Activated naive CD8-positive, alpha-beta T cell treated with anti-CD3 and anti-CD28 coated beads, Interleukin-2, amount 50 U/mL, for 24 hours (primary cell): Measurements from ENCODE around the gene C9orf78.

ENCODE experiments used
- ATAC-seq: fragments of 150-1000 bp; cut with Tn5 transposase; one replicate; pipeline ENCODE4 v1.10.0; 2021
- DNase-seq: peaks from one replicate; pipeline ENCODE4 v3.0.0; 2021
- H3K27ac Mint-ChIP-seq: one replicate; pipeline ENCODE4 v1.8.0; 2021; ENCODE audit warnings: mild to moderate bottlenecking, mixed read lengths
- H3K27me3 Mint-ChIP-seq: one replicate; pipeline ENCODE4 v1.8.0; 2021; ENCODE audit warnings: mixed read lengths
- H3K36me3 Mint-ChIP-seq: one replicate; pipeline ENCODE4 v1.8.0; 2021; ENCODE audit warnings: low read depth, mixed read lengths
- H3K4me1 Mint-ChIP-seq: one replicate; pipeline ENCODE4 v1.8.0; 2021; ENCODE audit warnings: mixed read lengths
- H3K4me3 Mint-ChIP-seq: one replicate; pipeline ENCODE4 v1.8.0; 2021; ENCODE audit warnings: mild to moderate bottlenecking, moderate library complexity, mixed read lengths
- H3K9me3 Mint-ChIP-seq: one replicate; pipeline ENCODE4 v1.8.0; 2021; ENCODE audit warnings: mixed read lengths

C9orf78 gene

DNA sequence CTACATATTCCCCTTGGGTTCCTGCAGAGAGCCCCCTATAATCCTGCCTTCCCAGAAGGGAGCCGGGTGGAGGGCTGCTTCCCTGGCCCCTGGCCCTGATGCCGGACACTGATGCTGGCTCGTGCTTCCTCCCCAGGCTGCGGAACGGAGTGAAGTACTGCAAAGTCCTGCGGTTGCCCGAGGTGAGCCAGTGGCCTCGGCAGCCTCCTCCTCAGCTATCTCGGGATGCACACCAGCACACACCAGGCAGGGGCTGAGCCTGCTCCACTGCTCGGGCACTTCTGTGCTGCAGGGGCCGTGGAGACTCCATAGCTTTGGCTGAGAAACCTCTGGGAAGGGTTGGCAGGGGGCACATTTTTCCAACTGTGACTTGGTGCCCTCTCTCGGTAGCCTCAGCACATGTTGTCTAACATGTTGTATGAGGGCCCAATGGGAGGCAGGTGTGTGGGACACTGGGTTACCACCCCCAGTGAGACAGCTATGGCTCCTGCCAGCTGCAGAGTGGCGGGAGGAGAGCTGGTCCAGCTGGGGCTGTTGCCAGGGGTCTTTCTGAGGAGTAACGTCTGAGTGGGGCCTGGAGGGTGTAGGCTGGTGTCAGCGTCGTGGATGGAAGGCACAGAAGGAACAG, 38.6 kb upstream of the C9orf78 start:
- no peak overlapping the region for H3K27ac Mint-ChIP-seq
- H3K9me3 Mint-ChIP-seq: no peaks in the 10 kb centered on the region

DNA sequence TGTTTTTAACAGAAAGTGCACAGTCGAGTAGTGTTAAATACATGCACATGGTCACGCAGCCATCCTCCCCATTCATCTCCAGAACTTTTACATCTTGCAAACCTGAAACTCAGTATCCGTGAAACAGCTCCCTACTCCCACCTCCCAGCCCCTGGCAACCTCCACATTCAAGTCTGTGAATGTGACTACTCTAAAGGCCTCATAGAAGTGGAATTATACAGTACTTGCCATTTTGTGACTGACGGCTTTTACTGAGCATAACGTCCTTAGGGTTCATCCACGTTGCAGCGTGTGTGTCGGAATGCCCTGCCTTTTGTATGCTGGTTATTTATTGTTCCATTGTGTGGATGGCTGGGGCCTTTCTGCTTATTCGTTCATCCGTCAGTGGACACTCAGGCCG, 36.0 kb upstream of the C9orf78 start:
- DNase-seq (no peak), ATAC-seq (no peak)
- Mint-ChIP-seq H3K27me3 (no peaks in the 10 kb centered on the region), H3K9me3 (no peaks in the 10 kb centered on the region), H3K27ac (peak overlapping the region; percentile 48), H3K36me3 (peaks cover 11% of the 10 kb centered on the region), H3K4me3 (no peak overlapping the region), H3K4me1 (peaks cover 48% of the 10 kb centered on the region)

More for the DNA sequence above, 38.6 kb upstream of the C9orf78 start:
- peaks cover 29% of the 10 kb centered on the region for H3K4me1 Mint-ChIP-seq
- no peak for DNase-seq
- ATAC-seq: no peak
- no peaks in the 10 kb centered on the region for H3K27me3 Mint-ChIP-seq
- peaks cover 9% of the 10 kb centered on the region for H3K36me3 Mint-ChIP-seq
- H3K4me3 Mint-ChIP-seq: no peak overlapping the region

DNA sequence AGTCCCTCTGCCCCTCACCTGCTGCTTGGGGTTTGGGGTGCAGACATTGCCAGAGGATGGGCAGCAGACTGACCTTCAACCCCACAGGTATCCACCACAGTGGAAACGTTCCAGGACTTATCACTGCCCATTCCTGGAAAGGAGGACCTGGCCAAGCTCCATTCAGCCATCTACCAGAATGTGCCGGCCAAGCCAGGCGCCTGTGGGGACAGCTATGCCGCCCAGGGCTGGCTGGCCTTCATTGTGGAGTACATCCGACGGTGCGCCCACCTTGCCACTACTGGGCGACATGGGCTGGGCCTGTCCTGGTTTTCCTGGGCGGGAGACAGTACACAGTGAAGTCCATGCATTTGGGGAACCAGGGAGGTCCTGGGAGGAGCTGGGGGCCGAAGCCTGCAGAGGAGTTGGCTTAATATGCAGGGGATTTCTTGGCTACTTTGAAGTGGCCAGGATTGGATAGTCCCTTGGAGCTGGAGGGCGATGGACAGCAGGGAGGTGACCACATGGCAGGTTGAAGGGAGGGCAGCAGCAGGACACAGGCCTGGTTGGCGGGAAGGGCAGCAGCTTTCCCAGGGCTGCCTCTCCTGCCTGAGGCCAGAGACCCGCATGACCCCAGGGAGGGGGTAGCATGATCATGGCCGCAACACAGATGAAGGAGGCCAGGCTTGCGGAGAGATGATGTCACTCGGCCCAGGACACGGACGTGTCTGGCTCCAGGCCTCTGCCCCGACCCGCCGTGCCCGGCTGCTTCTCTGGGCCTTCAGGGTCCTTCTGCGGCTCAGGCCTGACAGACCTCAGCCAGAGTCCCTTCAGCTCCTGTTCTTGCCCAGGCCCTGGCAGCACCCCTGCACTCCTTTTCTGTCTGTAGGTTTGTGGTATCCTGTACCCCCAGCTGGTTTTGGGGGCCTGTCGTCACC, 34.8 kb upstream of the C9orf78 start:
- DNase-seq: no peak
- Mint-ChIP-seq H3K27me3 (no peaks in the 10 kb centered on the region), H3K27ac (peak overlapping the region; percentile 86), H3K4me3 (peak overlapping the region; percentile 60), H3K9me3 (no peaks in the 10 kb centered on the region), H3K36me3 (peaks cover 14% of the 10 kb centered on the region), H3K4me1 (peaks cover 58% of the 10 kb centered on the region)
- no peak for ATAC-seq

DNA sequence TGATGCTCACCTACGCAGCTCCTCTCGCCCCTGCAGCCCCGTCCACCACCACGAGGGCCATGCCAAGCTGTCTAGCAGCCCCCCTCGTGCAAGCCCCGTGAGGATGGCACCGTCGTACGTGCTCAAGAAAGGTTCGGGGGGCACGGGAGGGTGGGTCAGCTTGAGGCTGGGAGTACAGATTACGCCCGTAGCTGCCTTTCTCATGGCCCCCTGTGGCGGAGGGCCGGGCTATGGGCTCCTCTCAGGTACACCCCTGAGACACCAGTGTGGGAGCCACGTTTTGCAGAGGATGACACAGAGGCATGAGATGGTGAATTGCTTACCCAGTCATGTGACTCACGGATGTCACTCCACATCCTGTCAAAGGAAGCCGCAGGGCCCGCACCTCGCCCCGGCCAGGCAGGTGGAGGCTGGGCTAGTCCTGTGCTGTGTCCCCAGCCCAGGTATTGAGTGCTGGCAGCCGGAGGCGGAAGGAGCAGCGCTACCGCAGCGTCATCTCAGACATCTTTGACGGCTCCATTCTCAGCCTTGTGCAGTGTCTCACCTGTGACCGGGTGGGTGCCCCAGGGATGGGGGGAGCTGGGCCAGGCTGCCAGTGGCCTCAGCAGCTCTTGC, 33.9 kb upstream of the C9orf78 start:
- peaks cover 17% of the 10 kb centered on the region for H3K36me3 Mint-ChIP-seq
- H3K4me3 Mint-ChIP-seq: peak overlapping the region; percentile 60
- H3K27me3 Mint-ChIP-seq: no peaks in the 10 kb centered on the region
- peaks cover 62% of the 10 kb centered on the region for H3K4me1 Mint-ChIP-seq
- ATAC-seq: peak; percentile 89
- peak overlapping the region; percentile 86 for H3K27ac Mint-ChIP-seq
- DNase-seq: peak; percentile 78
- H3K9me3 Mint-ChIP-seq: no peaks in the 10 kb centered on the region

DNA sequence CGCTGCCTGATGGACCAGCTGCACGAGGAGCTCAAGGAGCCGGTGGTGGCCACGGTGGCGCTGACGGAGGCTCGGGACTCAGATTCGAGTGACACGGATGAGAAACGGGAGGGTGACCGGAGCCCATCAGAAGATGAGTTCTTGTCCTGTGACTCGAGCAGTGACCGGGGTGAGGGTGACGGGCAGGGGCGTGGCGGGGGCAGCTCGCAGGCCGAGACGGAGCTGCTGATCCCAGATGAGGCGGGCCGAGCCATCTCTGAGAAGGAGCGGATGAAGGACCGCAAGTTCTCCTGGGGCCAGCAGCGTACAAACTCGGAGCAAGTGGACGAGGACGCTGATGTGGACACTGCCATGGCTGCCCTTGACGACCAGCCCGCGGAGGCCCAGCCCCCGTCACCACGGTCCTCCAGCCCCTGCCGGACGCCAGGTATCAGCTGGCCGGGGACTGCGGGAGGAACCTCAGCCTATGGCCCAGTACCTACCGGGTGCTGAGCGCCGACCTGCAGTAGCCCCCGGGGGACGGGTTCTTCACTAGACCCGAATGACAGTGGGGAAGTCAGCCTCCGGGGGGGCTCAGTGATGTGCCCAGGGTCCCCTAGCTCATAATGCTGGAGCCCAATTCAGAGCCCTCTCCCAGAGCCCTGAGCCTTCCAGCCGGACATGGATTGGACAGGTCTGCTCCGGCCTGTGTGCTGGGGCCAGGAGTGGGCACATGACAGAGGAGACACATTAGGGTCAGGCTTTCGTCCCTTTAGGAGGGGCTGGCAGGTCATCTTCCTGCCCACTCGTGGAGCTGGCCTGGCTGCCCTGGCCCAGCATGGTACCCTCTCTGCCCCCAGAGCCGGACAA, 33.2 kb upstream of the C9orf78 start:
- Mint-ChIP-seq H3K27me3 (no peaks in the 10 kb centered on the region), H3K4me1 (peaks cover 69% of the 10 kb centered on the region), H3K9me3 (no peaks in the 10 kb centered on the region), H3K27ac (peak overlapping the region; percentile 89), H3K4me3 (peak overlapping the region; percentile 60), H3K36me3 (peaks cover 21% of the 10 kb centered on the region)
- DNase-seq: no peak
- ATAC-seq: no peak

DNA sequence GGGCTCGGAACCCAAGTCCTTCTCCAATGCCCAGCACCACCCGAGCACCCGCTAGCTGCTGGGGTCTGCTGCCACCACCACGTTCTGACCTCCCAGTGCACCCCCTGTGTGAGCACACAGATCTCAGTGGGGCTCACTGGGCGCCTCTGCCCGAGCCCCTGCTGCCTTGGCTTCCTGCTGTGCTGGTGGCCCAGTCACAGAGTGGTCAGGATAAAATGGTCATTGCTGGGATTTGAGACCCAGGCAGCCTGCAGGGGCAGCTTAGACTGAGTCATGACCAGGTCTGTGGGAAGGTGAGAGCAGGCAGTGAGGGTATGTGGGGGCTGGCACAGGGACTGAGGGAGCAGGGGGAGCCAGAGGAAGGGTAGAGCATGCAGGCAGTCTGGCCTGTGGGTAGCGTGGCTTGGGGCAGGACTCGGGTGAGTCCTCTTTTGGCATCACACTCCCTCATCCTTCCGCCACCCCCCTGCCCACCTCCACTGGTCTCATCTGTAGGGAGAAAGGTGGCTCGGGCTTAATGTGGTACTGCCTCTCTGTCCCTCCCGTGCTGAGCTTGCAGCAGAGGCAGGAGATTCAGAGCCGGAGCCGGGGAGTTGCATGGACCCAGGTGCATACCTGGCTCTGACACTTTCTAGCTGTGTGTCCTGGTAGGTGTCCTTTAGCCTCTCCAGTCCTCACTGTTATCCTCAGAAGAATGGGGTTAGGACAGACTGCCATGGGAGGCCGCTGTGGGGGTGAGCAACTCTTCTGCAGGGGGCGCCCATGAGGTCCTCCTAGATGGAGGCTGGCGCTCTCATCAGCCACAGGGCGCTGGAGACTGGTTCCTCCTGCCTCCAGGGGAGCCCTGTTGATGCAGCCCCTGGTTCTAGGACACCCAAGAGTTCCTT, 32.3 kb upstream of the C9orf78 start:
- H3K27ac Mint-ChIP-seq: peak overlapping the region; percentile 89
- H3K4me1 Mint-ChIP-seq: peaks cover 74% of the 10 kb centered on the region
- no peaks in the 10 kb centered on the region for H3K27me3 Mint-ChIP-seq
- peak; percentile 57 for DNase-seq
- peaks cover 25% of the 10 kb centered on the region for H3K36me3 Mint-ChIP-seq
- ATAC-seq: peak; percentile 25
- peak overlapping the region; percentile 54 for H3K4me3 Mint-ChIP-seq
- H3K9me3 Mint-ChIP-seq: no peaks in the 10 kb centered on the region

DNA sequence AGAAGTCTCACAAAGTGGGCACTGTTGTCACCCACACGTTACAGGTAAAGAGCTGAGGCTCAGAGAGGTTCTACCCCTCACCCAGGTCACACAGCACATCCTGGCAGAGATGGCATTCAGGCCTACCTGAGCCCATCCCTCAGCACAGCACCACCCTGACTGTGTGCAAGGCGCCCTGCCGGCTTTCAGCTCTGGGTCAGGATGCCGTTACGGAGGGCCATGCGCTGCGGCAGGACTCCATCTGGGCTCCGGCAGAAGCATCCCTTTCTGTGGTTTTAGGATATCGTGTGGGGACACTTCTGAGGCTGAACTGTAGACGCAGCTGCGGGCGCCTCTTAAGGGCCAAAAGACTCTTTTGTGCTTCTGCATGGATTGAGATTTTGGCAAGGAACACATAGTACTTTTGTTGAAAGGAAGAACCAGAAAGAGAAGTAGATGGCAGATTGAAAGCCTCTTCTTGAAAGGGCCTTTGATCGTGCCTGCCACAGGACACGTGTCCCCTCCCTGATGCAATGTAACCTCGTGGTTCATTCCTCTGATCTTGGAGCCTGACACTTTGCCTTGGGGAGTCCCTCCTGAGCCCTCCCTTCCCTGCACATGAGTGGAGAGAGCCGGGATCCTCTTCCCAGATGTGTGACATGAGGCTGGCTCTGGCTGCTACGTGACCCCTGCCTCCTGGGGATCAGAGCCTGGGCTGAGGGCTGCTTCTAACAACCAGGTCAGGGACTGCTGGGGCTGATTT, 31.5 kb upstream of the C9orf78 start:
- Mint-ChIP-seq H3K4me3 (peak overlapping the region; percentile 1), H3K4me1 (peaks cover 78% of the 10 kb centered on the region), H3K36me3 (peaks cover 31% of the 10 kb centered on the region), H3K27me3 (no peaks in the 10 kb centered on the region), H3K9me3 (no peaks in the 10 kb centered on the region), H3K27ac (peak overlapping the region; percentile 89)
- ATAC-seq: no peak
- peak; percentile 37 for DNase-seq

DNA sequence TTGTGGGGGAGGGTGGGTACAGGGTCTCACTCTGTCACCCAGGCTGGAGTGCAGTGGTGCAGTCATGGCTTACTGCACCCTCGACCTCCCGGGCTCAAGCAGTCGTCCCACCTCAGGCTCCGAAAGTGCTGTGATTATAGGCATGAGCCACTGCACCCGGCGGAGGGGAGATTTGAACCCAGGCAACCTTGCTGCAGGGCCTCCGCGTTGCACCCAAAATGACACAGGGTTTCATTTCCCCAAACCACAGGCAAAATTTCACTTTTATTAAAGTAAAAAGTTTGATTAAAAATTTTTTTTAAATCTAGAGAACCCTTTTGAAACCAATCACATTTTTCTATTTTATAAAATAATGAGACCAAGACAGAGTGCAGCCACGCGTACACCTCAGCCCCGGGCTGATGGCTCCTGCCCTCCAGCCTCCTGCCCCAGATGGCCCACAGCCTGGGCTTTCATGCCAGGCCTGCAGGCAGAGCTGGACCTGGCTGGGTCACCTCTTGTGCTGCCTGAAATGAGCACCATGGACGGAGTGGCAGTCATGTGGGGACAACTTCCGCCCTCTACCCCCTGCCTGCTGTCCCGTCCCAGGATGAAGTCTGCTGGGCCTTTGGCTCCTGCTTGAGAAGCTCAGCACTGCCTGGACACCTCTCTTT, 30.7 kb upstream of the C9orf78 start:
- no peaks in the 10 kb centered on the region for H3K27me3 Mint-ChIP-seq
- H3K9me3 Mint-ChIP-seq: no peaks in the 10 kb centered on the region
- peak overlapping the region; percentile 1 for H3K4me3 Mint-ChIP-seq
- H3K27ac Mint-ChIP-seq: peak overlapping the region; percentile 89
- DNase-seq (no peak), ATAC-seq (no peak)
- peaks cover 84% of the 10 kb centered on the region for H3K4me1 Mint-ChIP-seq
- peaks cover 36% of the 10 kb centered on the region for H3K36me3 Mint-ChIP-seq

DNA sequence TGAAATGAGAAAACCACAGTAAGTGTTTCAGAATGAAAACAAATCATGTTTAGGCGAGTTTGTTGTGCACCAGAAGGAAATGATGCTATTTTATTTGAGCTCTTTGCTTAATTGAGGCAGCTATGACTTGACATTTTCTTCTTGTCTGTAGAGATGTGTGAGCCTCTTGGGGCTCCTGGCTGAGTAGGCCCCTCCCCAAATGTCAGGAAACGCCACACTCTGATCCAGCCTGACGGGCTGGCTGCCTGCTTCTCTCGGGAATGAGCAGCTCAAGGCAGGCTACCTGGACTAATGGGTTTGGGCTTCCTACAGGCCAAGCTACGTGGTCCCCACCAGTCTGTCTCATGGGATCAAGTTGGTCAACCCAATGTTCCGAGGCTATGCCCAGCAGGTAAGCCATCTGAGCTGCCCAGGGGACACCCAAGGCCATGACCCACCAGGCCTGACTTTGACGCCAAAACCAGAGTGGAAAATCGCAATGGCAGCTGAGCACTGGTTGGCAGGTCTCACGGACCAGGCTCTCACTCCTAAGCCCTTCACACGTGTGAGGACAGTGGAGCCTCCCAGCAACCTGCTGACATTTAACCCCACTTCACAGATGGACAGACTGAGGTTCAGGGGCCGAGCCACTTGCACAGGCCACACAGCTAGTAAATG, 30.0 kb upstream of the C9orf78 start:
- DNase-seq: no peak
- Mint-ChIP-seq H3K9me3 (no peaks in the 10 kb centered on the region), H3K4me3 (no peak overlapping the region), H3K27ac (peak overlapping the region; percentile 89), H3K4me1 (peaks cover 84% of the 10 kb centered on the region), H3K36me3 (peaks cover 36% of the 10 kb centered on the region), H3K27me3 (no peaks in the 10 kb centered on the region)
- ATAC-seq: no peak

DNA sequence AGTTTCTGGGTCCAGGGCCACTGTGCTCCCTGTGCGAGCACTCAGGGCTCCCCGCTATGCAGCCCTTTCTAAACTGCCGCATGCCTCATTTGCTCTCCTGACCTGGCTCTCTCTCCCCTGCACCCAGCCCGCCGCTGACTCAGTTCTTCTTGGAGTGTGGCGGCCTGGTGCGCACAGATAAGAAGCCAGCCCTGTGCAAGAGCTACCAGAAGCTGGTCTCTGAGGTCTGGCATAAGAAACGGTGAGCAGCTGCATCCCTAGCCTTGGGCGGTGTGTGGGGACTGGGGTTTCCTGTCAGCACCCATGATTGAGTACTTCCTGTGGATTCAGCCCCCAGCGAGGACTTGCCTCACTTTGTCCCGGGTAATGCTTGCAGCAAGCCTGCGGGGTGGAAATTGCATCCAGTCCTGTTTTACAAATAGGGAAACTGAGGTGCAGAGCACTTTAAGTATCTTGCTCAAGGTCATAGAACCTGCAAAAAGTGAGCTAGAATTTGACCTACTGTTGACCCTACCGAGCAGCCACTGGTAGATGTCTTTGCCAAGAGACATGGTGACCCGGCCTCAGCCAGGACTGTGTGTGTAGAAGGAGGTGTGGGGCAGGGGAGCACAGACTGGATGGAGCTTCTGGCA, 28.1 kb upstream of the C9orf78 start:
- Mint-ChIP-seq H3K4me1 (peaks cover 72% of the 10 kb centered on the region), H3K36me3 (peaks cover 42% of the 10 kb centered on the region)

DNA sequence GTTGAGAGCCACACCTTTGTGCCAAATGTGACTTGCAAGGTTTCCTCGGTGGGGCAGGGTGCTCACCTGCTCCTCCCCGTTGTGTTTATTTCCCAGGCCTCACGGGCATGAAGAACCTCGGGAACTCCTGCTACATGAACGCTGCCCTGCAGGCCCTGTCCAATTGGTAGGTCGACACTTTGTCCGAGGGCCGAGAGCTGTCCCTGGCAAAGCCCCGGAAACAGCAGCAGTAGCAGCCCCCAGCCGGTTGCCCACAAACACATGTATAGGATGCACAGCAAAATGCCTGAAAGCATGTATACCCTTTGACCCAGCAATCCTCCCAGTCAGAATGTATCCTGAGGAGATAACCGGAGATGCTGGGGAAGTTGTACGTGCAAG, 26.4 kb upstream of the C9orf78 start:
- H3K27ac Mint-ChIP-seq: peak overlapping the region; percentile 82
- H3K4me3 Mint-ChIP-seq: no peak overlapping the region
- no peak for DNase-seq
- H3K36me3 Mint-ChIP-seq: peaks cover 48% of the 10 kb centered on the region
- ATAC-seq: no peak
- H3K4me1 Mint-ChIP-seq: peaks cover 64% of the 10 kb centered on the region
- no peaks in the 10 kb centered on the region for H3K27me3 Mint-ChIP-seq
- no peaks in the 10 kb centered on the region for H3K9me3 Mint-ChIP-seq

More for the DNA sequence above, 28.1 kb upstream of the C9orf78 start:
- DNase-seq: peak; percentile 75
- Mint-ChIP-seq H3K27me3 (no peaks in the 10 kb centered on the region), H3K27ac (peak overlapping the region; percentile 85), H3K4me3 (peak overlapping the region; percentile 44), H3K9me3 (no peaks in the 10 kb centered on the region)
- ATAC-seq: peak; percentile 88
